NCI-H226 (cell line): Measurements from ENCODE around the gene SPAG6.

Source experiments
- DNase-seq: peaks from one replicate; pipeline ENCODE4 v3.0.0-alpha.2; 2015

Gene SPAG6

DNA sequence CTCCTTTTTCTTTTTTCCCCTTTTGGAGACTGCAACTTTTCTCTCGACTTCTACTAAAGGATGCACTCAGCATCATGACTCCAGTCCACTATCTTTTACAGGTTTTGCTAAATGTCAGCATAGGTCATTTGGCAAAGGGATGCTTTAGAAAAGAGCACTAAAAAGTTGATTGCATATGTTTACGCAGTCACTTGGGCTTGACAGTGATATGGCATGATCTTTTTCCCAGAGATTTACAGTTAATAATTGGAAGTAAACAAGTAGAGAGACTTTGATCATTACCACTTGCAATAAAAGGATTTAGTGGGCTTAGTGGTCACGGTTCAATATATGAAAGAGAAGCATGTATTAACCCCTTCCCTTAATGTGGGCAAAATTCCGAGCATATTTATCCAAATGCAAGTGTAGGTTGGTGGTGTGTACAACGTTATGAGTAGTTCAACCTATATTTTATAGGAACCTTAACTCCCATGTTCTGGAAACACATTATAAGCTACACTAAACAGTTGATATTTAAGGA is 22.6 kb upstream of the SPAG6 start:
- DNase-seq, result no peak

DNA sequence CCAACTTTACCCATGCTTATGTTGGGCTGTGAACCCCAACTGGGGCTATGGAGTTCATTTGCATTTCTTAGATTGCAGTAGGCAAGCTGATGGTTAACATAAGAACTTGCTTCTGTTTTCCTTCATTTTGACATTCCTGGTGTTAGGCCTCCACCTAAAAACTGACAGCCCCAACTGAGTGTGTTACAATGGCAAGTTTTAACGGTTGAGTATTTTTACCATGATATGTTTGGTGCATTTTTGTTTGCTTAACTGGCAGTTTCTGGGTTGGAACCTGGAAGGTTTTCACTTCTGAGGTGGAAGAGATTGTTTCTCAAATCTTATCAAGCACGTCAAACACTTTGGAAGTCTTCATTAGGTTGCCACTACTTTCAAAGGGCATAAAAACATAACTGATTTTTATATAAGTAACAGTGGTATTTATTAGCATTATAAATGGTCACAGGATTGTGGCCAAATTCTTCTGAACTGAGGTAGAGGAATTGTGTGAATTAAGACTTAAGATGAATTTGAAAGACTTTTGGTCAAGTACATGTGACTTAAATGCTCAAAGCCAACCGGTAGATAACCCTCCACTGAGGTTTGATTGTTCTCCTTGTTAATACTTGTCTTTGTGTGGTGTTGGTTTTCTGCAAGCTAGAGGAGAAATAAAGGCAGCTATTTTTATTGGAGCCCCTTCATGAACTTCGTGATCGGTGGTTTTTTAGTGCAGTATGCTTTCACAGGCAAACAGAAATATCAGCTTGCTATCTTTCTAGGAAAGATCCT is 21.6 kb upstream of the SPAG6 start:
- no peak for DNase-seq

DNA sequence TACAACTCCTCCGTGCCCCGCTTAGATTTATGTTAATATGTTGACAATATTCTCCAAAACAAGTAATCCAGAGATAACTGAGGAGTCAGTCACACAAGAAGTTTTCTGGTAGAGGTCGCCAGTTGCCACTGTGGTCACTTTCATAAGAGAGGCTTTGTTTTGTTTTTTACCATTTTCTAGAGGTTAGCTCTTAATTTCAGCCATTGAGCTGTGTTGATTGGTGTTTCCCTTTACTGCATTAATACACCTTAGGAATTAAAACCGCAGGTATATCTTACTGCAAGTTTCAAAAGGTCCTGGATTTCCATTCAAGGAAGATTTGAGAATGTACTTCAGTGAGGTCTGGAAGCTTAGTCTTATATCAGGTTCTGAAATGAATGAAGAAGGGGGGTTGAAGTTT is 20.9 kb upstream of the SPAG6 start:
- DNase-seq, result no peak

DNA sequence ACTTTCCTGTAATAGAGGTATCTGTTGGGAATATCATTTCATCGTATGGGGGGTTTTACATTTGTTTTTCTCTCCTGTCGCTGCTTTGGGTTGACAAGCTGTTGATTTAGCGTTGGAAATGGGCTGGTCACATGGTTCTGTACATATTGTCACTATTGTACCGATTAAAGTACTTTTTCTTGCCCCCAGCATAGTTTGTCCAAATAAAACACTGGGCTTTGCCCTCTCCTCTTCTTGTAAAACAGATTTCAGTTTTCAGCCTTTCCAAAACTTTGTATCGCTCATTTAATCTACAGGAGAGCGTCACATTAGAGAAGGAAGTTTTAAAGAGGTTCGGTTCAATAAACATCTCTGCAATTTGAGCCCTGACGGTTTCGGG is 20.4 kb upstream of the SPAG6 start:
- DNase-seq, result no peak

DNA sequence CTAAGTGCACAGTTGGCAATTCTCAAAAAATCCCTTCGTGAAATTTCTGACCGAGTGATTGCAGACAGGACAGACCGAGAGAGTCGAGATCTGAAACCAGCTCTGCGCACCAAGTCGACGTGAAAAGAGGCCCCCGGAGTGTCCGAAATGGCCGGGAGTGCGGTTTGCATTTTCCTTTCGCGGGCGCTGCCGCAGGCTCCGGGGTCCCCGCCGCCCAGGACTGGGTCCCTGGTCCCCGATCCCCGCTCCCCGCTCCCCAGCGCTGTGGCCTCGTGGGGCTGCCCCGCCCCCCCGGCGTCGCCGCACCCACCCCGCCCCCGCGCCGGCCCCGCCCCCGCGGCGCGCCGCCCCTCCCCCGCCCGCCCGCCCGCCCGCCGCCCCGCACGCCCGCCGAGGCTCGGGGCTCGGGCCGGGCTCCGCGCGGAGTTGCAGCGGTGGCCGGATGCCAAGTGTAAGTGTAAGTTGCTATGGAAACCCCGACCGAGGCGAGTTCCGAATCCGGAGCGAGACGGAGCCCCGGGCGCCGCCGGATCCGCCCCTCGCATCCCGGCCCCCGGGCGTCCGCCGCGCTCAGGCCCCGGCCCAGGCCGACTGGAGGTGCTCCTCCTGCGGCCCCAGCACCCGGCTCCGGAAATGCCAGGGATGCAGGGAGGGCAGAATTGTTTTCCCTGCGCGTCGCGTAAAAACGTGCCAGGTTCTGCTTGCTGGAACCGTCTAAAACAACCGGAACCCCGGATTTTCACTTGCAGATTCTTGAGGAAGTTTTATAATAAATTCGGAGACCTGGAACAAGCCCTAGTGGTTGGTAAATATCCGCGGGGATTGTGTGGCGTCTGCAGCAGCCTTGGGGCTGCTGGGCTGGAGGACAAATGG is 19.8 kb upstream of the SPAG6 start:
- peak; percentile 77 for DNase-seq

DNA sequence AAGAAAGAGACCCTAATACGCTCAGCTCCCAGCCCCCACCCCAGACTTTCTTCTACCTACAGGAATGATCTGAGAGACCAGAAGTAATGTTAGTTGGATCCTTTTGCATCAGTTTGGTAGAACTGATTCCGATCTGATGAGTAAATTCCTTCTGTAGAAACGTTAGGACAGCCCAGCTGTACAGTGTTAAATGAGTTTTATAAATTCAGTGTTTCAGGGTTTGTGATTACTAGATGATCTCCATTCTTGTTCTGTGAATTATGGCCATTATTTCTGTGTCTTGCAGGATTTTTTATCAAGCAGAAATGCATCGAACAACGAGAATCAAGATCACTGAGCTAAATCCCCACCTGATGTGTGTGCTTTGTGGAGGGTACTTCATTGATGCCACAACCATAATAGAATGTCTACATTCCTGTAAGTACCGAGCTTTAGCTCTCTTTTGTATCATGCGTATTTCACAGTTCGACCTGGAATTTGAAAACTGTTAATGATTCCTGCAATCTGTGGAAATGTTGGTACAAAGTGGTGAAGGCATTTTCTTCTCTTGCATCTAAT is 19.1 kb upstream of the SPAG6 start:
- DNase-seq, result no peak

DNA sequence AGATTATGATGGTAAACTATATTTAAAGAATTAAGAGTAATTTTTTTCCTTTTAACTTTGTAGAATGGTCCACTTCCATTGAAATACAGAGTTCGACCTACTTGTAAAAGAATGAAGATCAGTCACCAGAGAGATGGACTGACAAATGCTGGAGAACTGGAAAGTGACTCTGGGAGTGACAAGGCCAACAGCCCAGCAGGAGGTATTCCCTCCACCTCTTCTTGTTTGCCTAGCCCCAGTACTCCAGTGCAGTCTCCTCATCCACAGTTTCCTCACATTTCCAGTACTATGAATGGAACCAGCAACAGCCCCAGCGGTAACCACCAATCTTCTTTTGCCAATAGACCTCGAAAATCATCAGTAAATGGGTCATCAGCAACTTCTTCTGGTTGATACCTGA is 16.1 kb upstream of the SPAG6 start:
- DNase-seq, result no peak

DNA sequence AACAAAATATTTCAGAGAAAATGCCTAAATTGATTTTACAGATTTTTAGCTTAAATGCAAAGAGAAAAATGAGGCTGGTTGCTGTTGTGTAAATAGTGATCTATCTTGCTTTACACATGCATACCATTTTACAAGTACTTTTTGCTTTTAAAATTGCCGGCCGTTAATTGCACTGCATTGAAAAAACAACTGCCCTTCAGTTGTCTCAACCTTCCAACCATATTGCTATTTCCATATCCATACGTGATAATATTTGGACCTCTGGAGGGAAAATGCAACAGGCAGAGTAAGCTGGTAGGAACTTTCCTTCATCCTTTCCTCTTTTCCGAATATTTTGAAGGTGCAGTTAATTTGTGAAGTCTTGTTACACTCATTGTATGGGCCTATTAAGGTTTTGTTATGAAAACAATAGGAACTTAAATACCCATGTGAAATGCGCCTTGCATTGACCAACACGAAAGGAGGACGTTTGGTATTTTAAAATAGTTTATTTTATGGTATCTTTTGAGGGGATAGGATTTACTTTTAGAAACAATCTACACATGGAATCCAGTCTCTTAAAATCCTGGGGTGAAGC is 13.1 kb upstream of the SPAG6 start:
- no peak for DNase-seq

DNA sequence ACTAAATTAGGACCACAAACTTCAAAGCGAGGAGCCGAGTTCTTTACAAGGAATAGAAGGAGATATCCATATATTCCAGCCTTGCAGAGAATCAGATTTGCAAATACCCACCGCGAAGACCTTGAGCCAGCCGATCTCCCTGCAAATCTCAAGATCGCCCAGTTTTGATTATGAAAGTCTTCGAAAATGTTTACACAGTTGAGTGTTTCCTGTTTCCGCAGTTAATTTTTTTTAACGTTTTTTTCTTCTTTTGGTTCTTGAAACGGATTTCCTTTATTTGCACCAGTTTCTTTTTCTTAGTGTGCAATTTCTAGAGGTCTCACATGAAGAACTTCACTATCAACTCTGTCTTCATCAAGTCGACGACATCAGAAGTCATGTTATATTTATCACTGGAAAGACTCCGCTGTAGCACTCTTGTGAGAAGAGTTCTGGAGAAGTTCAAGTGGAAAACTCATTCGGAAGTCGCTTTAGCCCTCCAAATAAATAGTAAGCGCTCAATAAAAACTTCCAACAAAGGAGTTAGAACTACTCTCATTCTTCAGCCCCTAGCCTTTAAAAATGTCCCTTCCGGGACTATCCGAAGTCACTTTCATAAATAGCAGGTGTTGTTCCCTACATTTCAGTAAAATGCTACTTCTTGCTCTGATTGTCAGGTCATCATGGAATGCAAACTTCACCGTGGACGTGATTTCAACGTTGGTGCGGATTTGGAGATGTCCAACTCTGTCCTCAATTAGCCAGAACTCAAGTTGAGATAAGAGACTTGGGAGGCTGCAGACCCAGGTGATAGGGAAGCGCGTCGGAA is 11.9 kb upstream of the SPAG6 start:
- no peak for DNase-seq

DNA sequence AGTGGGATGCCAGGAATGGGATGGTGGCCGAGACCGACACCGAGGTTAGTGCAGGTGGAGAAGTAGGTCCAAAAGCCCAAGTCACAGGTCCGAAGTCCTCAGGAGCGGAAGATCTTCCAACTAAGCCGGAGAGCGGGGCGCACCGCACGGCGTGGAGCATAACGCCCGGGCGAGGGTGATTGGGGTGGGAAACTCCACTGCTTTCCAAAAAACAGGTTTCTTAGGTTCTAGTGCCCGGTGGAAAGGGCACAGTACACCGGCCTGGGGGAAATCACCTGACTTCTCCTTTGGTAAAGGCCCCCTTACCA is 11.4 kb upstream of the SPAG6 start:
- no peak for DNase-seq

DNA sequence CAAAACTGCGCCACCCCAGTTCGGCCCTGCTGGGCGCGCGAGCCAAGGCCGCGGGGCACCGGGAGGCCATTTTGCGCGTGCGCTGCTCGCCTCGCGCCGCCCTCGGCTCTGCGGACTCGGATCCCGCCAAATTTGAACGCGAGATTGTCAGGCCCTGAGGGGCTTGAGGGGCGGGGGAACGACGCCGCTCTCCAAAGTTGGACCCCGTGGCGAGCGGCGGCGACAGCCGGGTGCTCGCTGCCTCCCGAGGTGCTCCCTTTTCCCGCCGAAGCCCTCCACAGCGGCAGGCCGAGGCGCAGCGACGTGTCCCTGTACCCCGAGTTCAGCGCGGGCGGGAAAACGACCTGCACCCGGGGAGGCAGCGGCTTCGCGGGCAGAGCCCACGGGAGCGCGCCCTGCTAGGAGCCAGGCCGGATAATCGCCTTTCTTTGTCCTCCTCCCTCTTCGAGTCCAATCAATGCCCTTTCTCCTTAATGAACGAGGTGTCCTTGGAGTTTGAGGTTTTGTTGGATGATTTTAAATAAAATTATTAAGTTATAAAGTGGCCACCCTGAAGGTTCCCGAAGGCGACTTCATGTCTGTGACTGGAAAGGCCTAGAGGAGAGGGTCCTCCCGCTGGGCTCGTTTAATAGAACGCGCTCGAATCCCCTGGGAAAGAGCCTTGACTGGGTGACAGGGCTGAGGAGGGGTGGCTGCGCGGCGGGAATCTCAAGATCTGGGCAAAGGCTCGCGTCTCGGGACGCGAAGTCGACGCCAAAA is 10.7 kb upstream of the SPAG6 start:
- DNase-seq, result no peak

DNA sequence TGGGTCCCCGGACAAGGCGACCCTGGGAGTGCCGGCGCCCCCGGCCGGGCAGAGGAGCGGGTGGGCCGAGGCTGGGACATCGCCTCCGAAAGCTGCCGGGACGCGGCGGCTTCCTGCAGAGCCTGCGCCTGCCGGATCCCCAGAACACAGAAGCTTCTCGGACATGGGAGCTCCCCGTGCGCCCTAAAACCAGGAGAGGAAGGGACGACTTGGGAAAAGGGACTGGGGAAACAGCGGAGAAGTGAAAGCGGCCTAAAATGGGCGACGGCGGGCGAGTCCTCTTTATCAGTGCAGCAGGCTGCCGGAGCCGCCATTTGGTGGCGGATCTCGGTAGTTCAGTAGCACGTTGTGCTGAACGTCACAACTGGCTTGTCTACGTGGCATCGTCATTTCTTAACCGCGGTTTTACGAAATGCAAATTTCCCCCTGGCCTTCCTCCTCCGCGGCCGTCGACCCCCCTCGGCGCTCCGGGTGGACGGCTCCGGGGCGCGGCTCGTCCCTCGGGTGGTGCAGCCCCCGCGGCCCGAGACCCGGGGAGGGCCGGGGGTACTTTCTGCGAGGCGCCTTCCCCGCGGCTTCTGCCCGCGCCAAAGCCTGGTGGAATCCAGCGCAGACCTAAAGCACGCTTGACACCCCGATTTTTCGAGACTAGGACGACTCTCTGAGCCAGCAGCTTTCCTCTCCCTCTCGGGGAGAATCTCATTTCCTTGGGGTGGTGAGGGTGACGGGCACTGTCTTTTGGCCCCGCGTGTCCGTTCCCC is 9.9 kb upstream of the SPAG6 start:
- DNase-seq, result no peak

DNA sequence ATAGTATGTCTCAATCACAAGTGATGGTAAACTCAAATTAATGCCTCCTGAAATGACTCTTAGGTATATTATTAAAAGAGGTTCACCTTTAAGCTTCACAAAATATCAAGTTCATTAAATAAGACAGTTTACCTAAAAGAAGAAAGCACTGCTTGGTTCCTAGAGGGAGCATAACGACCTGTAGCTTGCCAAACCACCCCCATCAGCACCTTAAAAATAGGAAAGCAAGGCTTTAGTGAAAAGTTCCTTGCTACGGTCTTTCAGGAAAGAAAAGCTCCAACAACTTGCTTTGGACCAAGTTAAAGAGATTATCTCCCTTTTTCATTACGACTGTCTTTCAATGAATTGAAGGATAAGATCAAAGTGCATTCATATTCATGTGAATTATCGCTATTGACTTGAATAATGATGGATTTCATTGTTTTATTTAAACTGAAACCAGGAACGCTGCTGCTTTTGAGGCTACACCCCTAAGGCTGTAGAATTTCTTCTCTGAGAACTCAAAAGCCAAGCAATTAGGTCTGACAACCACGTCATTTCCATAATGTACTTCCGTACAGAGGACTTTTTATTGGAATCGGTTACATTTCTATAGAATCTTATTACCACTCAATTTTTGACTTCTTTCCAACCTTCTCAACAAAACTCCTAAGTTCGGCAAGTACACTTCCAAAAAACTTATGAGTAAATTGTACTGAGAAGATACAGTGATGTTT is 7.0 kb upstream of the SPAG6 start:
- DNase-seq, result no peak

DNA sequence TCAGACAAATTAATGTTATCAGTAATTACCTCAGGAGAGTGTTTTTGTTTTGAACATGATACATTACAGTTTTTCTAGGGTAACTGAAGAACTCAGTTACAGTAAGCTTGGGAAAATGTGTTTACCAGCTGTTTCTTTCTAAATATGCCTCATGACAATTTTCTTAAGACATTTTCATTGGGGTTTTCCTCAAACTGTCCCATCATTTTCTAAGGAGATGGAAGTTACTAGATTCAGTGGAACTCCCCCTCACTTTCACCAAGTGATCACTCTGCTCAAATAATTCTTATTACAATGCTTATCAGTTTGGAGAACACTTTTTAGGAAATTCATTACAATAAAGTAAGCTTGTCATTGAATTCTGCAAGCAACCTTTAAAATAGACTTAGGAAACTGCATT is 6.4 kb upstream of the SPAG6 start:
- DNase-seq, result no peak

DNA sequence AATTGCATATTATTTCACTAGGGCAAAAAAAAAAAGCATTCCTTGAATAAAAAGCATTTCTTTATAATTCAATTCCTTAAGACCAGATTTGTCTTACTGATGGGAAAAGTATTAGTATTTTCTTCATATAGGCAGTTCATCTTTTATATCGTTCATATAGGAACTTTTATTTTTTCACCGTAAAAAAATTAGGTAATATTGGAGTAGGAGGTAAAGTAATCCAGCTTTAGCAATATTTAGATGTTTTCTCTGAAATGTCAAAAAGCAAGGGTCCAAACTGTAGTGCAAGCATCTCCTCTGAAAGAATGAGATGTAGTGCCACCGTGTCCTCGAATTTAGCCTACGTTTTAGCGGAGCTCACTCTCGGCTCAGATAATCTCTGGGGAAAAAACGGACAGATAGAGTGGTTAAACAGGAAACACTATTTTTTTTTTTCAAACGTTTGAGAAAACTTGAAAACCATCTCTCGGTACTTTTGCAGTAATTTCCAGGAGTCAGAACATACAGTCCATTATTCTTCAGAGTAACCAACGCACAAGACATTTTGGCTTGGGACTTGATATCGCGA is 5.5 kb upstream of the SPAG6 start:
- no peak for DNase-seq

DNA sequence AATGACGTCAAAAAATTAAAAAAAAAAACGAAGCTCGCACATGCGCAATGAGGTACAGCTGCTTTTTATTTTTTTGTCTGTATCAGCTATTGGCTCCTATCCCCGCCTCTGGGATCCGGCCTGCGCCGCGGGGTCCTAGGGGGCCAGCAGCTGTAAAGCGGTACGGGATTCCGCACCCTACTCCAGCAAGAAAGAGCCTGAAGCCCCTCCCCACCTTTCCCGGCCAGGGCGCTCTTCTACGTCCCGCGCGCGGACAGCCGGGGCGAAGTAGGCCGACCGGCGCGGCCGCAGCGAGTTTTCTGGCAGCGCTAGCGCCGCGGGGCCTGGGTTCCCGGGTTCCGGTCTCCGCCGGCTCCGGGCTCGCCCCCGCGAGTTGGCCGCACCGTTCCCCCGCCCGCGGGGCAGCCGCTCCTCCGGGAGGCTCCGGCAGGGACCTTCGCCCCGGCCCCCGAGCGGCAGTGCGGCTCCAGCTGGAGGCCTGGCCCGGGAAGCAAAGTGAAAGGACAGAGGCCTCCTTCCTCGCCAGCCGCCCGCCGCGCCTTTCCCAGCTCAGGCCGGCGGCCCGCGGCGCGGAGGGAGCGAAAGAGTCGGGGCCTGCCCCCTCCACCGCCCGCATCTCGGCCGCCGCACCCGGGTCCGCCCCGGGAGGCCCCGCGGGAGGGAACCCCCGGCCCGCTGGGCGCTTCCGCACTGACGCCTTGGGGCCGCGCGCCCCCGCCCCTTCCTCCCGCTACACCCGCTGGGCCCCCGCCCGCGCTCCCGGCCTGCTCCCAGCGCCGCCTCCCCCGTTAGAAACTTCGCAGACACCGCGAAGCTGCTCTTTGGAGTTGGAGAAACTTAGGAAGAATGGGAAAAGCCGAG is 4.7 kb upstream of the SPAG6 start:
- DNase-seq, result peak; percentile 57

DNA sequence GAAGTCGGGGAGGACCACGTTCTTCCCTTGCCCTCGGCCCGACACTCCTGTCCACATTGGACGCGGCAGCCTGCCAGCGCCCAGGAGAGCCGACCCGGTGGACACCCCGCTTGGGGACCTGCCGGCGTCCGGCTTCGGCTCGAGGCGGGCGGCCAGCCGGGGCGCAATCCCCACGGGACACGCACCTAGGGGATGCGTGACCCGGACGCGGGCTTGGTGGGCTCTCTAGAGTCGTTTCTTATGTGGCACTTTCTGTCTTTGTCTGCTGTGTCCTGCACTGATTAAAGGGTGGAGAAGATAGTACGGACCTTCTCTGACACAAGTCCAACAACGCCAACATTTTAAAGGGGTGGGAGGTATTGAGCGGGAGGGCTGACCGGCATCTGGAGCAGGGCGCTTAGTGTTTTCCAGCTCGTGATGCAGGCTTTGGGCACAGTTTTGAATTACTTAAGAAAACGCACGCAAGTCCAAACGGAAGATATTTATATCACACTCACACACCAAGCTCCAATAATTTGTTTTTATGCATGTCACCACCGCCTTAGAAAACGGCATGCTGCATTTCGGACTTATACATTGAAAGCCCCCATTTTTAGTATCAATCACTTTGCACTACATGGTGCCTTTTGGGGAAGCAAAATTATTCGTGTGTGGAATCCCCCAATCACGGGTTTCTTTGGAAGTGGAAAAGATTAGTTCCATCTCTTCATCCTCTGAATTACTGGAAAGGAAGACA is 3.9 kb upstream of the SPAG6 start:
- no peak for DNase-seq

DNA sequence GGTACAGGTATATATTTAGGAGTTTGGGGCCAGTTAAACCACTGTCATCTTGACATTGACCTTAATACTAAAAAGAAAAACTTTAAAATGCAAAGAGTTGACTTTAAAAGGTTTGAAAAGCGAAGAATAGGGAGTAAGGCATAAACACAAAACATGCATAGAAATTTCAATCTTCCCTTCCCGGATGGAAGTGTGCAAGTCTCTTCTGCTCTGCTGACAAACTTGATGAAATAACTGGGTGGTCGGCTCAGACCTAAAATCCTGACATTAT is 3.4 kb upstream of the SPAG6 start:
- DNase-seq, result no peak

DNA sequence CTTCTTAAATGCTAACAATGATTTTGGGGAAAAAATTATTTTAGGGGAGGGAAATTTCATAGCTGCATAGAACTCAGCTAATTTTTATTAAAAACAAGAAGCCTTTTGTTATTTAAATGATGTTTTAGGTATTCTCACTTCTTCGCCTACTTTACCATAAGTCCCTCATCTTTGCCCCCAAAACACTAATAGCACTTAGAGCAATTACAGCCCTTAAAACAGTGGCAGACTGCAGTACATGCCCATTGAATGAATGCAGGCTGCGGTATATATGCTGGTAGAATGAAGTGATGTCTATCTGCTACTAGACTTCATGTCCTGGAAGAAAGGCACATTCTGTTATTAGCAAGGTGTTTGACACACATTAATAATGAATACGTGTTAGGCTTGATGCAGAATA is 2.9 kb upstream of the SPAG6 start:
- DNase-seq, result no peak
